Fibroblast of lung (primary cell): ENCODE data around the gene PTRH2.

ENCODE experiments used
- EZH2 ChIP-seq: IDR thresholded peaks from 2 replicates; pipeline ENCODE4 v1.5.1; 2012; ENCODE audit warnings: low read length, control low read depth, mild to moderate bottlenecking; ENCODE audit errors: missing control alignments
- TF ChIP-seq, protein P1 (sequence below), 2 donors: IDR thresholded peaks in 1 of 2; conservative IDR thresholded peaks in 1 of 2; 1 replicate in 1 of 2; 2 replicates in 1 of 2; pipeline ENCODE4 v1.5.1; 2011 to 2012; ENCODE audit warnings: low read length in 2 of 2, control low read depth in 1 of 2, inconsistent platforms in 1 of 2, low read depth in 1 of 2, mild to moderate bottlenecking in 1 of 2

DNA sequence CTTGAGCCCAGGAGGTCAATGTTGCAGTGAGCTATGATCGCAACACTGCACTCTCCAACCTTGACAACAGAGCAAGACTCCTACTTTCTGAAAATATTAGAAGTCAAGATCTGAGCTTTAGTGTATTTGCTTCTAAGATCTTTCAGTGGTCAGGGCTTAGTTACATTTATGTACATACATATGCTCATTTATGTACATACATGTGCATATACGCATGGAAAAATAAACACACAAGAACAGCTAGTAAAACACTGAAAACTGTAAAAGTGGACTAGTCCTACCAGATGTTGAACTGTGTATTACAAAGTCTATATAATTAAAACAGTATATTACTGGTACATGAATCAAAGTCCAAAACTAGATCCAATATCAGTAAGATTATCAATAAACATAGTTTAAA lies 28.3 kb downstream of the PTRH2 start:
- TF ChIP-seq, protein P1, sequence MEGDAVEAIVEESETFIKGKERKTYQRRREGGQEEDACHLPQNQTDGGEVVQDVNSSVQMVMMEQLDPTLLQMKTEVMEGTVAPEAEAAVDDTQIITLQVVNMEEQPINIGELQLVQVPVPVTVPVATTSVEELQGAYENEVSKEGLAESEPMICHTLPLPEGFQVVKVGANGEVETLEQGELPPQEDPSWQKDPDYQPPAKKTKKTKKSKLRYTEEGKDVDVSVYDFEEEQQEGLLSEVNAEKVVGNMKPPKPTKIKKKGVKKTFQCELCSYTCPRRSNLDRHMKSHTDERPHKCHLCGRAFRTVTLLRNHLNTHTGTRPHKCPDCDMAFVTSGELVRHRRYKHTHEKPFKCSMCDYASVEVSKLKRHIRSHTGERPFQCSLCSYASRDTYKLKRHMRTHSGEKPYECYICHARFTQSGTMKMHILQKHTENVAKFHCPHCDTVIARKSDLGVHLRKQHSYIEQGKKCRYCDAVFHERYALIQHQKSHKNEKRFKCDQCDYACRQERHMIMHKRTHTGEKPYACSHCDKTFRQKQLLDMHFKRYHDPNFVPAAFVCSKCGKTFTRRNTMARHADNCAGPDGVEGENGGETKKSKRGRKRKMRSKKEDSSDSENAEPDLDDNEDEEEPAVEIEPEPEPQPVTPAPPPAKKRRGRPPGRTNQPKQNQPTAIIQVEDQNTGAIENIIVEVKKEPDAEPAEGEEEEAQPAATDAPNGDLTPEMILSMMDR (conservative IDR thresholded peaks at IDR 0.05 in 1 of 2, IDR thresholded peaks at IDR 0.05 in 1 of 2; ENCODE audit: low read depth in 1 of 2, low read length in 2 of 2), result no peak
- TF ChIP-seq EZH2, result no peak
